Activated CD4-positive, alpha-beta T cell treated with anti-CD3 and anti-CD28 coated beads, Interleukin-2, amount 50 U/mL, for 48 hours (primary cell): ENCODE results near the gene PTCD1.
"Not testable (repeated sequence)": the region's sequence is repeated elsewhere in the genome, so short reads cannot be mapped to it uniquely, and the experiment has no call there.

Experiments
- DNase-seq, 2 experiments: peaks; one replicate each; pipeline ENCODE4 v3.0.0-alpha.2; 2020

Gene PTCD1

DNA sequence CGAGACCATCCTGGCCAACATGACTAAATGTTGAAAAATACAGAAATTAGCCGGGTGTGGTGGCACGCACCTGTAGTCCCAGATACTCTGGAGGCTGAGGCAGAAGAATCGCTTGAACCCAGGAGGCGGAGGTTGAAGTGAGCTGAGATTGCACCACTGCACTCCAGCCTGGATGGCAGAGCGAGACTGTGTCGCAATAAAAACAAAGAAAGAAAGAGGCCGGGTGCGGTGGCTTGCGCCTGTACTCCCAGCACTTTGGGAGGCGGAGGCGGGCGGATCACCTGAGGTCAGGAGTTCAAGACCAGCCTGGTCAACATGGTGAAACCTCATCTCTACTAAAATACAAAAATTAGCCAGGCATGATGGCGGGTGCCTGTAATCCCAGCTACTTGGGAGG is 51.4 kb downstream of the PTCD1 start:
- DNase-seq: not testable (repeated sequence)

DNA sequence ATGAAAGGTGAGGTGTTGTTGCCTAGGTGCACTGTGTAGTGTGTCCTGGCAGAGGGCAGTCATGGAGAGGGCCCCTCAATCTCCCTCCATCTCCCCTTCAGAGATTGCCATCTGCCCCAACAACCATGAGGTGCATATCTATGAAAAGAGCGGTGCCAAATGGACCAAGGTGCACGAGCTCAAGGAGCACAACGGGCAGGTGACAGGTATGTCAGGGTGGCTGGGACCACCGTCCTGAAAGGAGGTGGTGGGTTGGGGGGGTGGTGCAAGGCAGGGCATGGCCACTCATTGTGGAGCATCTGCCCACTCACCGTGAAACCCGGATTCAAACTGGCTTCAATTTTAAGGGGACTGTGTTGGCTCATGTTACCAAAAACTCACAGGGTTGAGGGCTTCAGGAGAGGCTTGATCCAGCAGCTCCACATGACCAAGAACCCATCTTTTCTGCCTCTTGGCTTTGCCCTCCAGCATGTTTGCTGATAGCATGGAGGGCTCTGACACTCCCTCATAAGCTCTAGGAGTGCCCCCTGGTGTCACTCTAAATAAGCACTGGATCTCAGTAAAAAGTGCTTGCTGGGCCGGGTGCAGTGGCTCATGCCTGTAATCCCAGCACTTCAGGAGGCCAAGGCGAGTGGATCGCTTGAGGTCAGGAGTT is 51.9 kb downstream of the PTCD1 start:
- no peak for DNase-seq

DNA sequence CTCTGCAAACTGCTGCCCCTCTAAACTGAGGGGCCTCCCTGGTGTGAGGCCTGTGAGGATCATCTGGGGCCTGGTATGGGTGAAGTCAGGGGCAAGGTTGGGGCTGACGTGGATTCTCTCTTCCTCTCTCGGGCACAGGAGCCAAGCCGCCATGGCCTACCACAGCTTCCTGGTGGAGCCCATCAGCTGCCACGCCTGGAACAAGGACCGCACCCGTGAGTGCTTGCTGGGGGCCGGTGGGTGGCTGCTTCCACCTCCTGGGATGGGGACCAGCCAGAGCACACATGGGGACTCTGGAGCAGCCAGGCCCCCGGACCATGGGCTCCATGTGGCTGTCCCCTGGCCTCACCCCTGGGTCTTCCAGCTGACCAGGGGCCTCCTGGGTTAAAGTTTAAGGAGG is 53.0 kb downstream of the PTCD1 start:
- no peak for DNase-seq

DNA sequence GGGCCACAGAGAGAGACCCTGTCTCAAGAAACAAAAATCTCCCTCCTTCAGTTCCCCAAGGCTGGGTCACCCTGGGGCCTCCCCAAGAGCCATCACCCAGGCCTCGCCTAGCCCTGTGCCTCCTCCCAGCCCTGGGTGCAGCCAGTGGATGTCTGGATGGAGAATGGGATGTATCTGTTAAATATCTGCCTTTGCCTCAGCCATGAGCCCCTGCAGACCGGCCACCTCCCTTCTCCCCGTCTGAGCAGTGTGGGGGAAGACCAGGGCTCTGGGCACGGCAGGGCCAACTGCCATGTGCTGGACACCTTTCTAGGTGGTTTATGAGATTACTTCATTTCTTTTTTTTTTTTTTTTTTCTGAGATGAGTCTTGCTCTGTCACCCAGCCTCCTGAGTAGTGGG is 54.1 kb downstream of the PTCD1 start:
- no peak for DNase-seq

DNA sequence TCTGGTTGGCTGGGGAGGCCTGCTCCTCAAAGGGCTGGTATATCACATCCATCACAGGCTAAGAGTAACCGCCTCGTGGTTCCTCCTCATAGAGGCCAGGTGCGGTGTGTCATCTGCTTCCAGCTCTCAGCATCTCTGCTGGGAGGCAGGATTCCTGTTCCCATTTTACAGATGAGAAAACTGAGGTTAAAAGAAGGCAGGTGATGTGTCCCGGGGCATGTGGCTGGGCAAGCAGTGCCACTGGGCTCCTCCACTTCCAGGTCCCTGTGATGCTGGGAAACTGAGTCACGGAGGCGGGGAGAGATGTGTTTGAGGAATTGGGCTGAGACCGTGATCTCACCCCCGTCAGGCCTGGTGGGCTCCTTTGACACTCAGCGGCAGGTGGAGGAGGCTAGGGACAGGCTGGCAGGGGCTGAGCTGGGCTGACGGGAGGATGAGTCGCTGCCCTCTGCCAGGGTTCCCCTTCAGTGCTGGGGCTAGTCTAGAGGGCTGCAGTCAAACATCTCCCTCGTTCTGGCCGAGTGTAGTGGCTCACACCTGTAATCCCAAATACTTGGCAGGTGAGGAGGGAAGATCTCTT is 54.7 kb downstream of the PTCD1 start:
- DNase-seq: no peak

DNA sequence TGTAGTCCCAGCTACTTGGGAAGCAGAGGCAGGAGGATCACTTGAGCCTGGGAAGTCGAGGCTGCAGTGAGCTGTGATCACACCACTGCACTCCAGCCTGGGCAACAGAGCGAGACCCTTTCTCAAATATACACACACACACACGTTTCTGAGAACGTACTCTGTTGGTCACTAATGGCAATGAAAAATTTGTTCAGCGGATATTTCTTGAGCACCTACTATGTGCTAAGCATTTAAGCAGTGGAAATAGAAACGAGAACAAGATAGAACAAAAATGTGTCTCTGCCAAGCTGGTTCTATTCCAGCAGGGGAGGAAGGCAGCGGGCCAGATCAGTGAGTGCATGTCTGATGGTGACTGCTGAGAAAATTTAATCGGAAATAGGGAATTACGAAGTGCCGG is 55.4 kb downstream of the PTCD1 start:
- no peak for DNase-seq

DNA sequence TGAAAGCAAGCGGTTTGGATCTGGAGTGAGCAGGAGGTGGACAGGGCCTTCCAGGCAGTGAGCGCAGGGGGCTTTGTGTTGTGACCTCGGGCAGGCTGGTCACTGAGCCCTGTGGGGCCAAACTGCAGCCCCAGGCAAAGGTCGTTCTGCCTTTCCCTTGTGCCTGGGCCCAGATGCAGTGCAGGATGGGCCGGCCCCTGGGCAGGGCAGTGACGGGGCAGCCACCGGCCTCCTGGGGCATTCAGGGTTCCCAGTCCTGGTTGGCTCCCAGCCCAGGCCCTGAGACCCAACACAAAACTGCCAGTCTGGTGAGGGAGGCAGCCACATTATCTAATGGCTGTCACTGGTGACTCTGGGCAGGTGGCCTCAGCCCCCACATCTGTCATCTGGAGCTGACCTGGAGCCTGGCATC is 56.9 kb downstream of the PTCD1 start:
- DNase-seq: no peak

DNA sequence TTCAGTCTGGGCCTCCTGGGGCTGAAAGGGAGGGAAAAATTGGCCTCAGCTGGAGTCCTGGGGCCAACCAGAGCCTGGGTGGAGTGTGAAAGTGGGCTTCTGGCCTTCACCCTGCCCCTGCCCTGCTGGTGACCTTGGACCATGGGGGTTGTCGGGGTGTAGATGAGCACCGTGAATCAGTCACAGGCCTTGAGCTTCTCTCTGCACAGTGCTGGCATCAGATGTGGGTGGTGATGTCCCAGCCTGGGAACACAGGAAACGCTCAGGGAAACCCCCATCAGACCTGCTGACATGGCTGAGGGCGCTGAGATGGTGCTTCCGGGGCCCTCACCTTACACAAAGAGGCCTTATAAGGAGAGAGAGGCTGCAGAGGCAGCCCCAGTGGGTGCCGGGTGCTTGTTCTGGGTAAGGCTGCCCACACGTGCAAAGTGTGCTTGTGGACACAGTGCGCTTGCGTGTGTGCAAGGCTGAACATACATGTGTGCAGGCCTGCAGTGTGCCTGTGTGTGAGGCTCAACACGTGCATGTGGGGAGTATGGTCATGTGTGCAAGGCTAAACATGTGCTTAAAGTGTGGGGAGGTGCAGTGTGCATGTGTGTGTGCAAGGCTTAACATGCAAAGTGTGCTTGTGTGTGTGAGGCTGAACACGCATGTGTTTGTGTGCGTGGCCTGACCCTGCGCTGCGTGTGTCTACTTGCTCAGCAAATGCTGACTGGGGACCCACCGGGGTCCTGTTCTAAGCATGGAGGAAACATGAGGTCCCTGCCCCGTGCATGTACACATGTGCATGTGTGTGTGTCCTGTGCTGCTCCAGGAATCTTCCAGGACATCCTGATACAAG is 57.6 kb downstream of the PTCD1 start:
- peak; percentile 88 to 91 for DNase-seq

DNA sequence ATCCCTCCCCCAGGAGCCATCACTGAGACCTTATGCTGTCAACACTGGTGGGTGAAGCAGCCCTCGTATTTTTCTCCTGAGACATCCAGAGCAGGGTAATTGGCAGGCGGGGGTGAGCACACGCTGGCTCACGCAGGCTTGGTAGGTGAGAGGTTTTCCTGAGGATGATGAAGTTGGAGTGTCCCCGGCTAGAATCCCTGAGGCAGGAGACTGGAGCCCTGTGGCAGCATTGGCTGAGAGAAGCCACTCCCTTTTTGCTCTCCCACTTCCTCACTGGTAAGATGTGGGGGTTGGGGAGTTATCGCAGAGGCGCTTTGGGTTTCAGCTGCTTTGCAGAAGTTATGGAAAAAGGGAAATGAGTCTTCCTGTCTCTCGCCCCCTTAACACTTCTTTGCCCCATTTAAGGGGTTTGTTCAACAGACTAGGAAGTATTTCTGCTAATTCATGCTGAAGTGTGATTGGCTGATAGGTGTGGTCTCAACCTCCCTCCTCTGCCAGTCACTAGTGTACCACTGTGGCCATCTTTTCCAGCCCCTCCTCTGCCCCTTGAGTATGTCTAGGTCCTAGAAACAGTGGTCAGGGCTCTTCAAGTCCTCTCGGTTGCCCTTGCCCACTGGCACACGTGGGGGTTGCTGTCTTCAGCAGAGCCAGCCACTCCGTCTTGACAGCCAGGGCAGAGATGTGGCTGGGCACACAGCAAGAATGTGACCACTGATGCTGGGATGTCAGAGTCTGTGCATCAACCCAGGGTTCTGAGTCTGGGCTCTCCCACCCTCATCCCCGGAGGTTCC is 58.4 kb downstream of the PTCD1 start:
- DNase-seq: peak; percentile 60 to 70

DNA sequence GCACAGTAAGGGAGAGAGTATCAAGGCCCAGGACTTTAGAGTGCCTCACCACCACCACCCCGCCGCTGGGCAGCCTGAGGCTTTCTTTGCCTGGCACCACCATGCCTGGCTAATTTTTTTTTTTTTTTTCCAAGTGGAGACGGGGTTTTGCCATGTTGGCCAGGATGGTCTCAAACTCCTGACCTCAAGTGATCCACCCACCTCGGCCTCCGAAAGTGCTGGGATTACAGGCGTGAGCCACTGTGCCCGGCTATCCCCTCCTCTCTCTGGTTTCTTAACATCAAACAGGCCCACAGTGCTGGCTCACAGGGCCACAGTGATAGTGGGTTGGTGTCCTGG is 58.9 kb downstream of the PTCD1 start:
- DNase-seq: not testable (repeated sequence)

DNA sequence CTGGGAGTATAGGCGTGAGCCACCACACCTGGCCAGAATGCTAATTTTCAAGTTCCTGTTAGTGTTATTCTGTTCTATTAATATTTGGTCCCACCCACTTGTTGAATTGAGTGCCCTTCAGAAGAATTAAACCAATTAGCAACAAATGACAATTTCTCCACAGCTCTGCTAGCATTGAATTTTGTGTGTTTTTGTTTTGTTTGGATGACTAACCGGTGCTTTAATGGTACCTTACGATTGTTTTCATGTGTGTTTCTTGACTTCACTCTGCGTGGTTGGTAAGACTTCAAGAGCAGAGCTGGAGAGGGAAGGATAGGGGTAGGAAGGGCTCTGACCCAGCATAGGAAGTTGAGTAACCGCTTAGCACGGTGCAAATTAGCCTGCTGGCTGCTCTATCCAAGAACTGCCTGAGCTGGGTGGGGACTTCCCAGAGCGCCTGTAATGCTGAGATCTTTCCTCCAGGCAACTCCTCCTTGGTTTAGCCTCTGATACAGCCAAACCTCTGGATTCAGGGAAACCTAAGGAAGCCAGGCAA is 59.5 kb downstream of the PTCD1 start:
- peak; percentile 55 to 67 for DNase-seq

DNA sequence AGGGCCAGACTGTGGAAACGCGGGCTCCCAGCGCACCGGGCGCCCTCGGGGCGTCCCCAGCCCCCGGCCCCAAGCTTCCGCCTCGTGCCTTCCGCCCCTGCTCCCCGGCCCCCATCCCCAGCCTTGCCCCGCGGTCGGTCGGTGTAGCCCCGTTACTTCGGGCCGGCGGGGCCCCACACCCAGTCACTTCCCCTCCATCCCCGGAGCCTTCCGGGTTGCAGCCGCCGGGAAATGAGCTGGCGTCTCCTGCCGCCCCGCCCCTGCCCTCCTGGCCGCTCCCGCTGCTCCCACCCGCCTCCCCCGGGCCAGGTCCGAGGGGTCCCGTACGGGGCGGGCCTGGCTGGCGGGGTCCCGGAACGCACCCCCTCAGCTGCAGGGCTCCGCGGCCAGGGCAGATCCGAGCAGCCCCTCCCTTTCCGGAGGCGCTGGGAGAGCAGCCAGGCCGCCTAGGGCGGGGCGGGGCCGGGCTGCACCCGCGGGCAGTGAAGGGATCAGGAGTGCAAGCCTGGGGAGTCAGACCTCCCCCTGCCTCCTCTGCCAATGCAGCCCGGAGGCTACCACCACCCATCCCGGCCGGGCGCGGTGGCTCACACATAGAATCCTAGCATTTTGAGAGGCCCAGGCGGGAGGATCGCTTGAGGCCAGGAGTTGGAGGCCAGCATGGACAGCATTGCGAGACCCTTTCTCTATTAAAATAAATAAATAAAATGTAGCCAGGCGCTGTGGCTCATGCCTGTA is 63.4 kb downstream of the PTCD1 start:
- DNase-seq: peak; percentile 71 to 76

DNA sequence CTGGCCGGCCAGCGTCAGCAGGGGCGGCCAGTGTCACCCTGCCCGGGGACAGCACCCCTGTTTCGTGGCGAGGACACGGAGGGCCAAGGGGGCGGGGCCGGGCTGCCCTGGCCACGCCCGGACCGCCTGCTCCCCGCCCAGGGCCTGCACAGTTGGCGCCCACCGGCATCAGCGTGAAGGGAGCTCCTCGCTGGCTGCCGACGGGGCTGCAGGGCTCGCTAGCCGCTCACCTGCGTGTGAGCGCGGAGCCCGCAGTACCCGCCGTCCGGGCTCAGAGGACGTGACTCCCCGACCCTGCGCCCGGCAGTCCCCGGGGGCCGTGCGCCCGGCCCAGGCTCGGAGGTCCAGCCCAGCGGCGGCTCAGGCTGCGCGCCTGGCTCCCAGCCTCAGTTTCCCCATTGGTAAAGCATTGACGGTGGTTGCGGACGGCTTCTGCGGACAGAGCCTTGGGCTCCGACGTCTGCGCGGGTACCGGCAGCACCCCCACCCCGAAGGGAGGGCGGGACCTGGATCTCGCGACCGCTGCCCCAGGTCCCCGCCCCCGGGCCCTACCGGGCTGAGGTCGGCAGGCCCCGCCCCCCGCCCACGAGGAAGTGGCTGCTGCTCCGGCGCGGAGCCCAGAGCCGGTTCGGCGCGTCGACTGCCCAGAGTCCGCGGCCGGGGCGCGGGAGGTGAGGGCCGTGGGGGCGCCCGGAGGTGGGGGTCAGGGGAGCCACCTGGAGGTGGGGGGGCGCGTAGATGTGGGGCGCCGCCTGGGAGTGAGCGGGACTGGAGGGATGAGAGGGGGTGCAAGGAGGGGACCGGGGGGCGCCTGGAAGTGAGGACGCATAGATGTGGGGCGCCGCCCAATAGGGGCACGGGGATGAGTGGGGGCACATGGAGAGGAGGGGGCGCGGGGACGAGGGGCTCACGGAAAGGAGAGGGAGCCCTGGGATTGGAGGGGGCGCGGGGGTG is 64.2 kb downstream of the PTCD1 start, which contains the start of gene ARPC1B:
Gene ARPC1B (plus strand): TSS at position 620 of the 954 bp plus-strand sequence. CDS start 10,985 bp downstream, outside the sequence.
- peak; percentile 89 for DNase-seq

DNA sequence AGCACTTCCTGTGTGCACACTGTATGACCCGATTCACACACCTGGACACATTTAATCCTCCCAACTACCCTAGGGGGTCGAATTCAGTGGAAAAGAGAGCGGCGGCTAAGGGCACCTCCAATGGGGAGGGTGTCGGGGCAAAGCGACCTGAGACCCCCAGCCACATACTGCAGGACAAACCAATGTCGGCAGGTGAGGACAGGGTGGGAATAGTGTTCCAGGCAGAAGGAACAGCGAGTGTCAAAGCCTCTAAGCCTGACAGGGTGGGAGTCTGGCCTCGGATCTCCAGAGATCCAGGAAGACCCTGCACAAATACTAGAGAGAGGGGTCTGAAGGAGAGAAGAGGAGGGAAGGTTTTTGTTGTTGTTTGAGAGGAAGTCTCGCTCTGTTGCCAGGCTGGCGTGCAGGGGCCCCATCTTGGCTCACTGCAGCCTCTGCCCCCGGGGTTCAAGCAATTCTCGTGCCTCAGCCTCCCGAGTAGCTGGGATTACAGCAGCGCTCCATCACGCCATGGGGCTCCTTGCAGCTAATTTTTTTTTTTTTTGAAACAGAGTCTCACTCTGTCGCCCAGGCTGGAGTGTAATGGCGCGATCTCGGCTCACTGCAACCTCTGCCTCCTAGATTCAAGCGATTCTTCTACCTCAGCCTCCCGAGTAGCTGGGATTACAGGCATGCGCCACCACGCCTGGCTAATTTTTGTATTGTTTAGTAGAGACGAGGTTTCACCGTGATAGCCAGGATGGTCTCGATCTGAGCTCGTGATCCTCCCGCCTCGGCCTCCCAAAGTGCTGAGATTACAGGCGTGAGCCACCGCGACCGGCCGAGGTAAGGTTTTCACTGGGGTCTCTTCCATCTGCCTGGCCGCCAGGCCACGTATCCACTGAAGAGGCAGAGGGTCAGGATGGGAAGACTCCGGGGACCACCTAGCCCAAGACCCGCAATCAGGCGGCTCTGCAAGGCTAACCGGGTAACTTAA is 65.2 kb downstream of the PTCD1 start:
- DNase-seq: no peak

DNA sequence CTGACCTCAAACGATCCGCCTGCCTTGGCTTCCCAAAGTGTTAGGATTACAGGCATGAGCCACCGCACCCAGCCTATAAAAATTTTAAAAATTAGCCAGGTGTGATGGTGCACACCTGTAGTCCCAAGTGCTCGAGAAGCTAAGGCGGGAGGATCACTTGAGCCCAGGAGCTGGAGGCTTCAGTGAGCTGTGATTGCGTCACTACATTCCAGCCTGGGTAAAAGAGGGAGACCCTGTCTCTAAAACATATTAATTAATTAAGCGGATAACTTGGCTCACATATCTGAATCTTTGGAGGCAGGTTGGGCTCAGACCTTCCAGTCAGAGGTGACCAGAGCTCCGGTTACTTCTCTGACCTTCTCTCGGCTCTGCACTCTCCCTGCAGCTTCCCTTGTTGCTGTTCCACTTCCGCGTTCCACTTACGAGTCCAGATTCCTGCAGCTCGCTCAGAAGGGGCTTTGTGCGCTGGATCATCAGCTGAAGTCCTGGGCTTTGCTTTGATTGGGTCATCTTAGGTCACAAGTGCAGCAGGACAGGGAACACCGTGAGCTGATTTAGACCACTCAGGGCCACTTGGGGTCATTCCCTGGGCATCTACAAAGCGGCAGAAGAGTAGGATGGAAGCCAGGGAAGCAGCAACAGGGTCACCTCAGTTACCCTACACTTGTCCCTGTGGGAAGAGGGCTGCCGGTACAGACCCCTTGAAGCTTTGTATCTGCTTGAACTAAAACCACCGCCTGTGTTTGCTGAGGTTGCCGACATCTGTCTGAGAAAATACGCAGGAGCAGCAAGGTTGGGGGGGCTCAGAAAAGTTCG is 66.1 kb downstream of the PTCD1 start:
- no peak for DNase-seq

DNA sequence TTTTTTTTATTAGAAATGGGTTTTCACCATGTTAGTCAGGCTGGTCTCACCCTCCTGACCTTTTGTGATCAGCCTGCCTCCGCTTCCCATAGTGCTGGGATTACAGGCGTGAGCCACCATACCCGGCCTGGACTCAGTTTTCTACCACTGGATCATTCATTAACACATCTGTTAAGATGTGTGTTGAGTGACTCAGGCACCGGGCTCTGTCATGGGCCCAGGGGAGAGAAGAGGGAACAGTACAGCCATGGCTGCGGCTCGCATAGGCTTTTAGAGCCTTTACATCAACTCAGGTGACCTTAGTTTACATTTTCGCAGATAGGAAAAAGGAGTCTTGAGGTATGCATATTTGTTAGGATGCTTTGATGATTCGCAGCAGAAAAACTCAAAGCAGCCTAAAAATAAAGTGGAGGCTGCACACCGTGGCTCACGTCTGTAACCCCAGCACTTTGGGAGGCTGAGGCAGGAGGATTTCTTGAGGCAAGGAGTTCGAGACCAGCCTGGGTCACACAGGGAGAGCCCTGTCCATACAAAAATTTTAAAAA is 67.2 kb downstream of the PTCD1 start:
- DNase-seq: no peak

DNA sequence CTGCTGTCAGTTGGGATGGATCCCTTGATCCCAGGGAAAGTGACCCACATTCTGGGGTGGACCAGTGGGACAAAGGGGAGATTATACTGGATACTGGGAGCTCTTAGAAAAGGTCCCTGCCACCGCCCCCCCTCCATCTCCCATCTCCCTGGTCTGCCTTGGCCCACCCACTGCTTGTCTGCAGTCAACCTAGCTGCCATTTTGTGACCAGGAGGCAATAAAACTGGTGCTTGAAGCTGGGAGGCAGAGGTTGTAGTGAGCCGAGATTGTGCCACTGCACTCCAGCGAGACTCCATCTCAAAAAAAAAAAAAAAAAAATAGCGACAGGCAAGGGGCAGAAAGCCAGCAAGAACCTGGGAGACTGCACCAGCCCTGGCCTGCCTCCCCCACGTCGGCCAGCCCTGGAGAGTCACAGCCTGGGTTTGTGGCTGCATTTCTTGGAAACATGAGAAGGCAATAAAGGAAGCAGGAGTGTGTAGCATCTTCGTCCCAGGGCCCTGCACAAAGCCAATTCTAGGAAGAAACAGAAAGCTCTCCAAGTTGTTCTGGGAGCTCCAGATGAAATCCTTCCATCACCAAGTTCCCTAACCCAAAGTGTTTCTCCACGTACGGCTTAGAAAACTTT is 68.7 kb downstream of the PTCD1 start:
- no peak for DNase-seq
